Non-pigmented ciliary epithelial cell (primary cell): ENCODE results near the gene VRK1.

Experiments
- DNase-seq: peaks from one replicate; pipeline ENCODE4 v3.0.0-alpha.2; 2010; ENCODE audit warnings: low read depth

VRK1 gene

GRCh38 chr14:96920820-96921219 lies 123.6 kb downstream of the VRK1 start:
- DNase-seq: no peak

- DNase-seq: no peak
Measured at GRCh38 chr14:96922986-96923385, 125.8 kb downstream of the VRK1 start.

GRCh38 chr14:96925422-96925821 lies 128.2 kb downstream of the VRK1 start:
- no peak for DNase-seq

- DNase-seq: no peak
Measured at GRCh38 chr14:96926001-96926400, 128.8 kb downstream of the VRK1 start.

GRCh38 chr14:96928779-96929380 lies 131.7 kb downstream of the VRK1 start:
- DNase-seq: no peak

- no peak for DNase-seq
Measured at GRCh38 chr14:96929950-96930349, 132.8 kb downstream of the VRK1 start.

- no peak for DNase-seq
Measured at GRCh38 chr14:96930526-96930925, 133.3 kb downstream of the VRK1 start.
